Erythroblast (primary cell): Measurements from ENCODE around the gene WDR44.

Experiments used
- GATA1 ChIP-seq: IDR thresholded peaks from 2 replicates; pipeline ENCODE4 v1.6.1; 2011; ENCODE audit warnings: low read depth, mild to moderate bottlenecking, control low read depth, low read length, moderate library complexity
- POLR2A ChIP-seq: IDR thresholded peaks from 2 replicates; pipeline ENCODE4 v1.6.1; 2011; ENCODE audit warnings: mild to moderate bottlenecking, low read length

- TF ChIP-seq POLR2A (no peak), GATA1 (no peak)
Measured at GRCh38 chrX:118350706-118351105, 4.8 kb downstream of the WDR44 start.
